ENCODE measurements around the gene RAB11FIP3. TPM values are rescaled to one million over a fixed set of nuclear protein-coding genes. Genes with fewer than 3 reads are reported as not detected.
"Not testable (repeated sequence)": the region's sequence is repeated elsewhere in the genome, so short reads cannot be mapped to it uniquely, and the experiment has no call there.

The RAB11FIP3 gene
- total RNA-seq, 1 donor from 2014 or later: 34.5 TPM

GRCh38 chr16:472199-472504 is 46.7 kb downstream of the RAB11FIP3 start:
- no peak for TF ChIP-seq CTCF (IDR thresholded peaks at IDR 0.05; ENCODE audit: insufficient read depth, low read length, poor library complexity, severe bottlenecking)
- H3K36me3 ChIP-seq (ENCODE audit: control insufficient read depth, insufficient read depth, low read length): no peaks in the 10 kb centered on the region
- H3K4me3 ChIP-seq (ENCODE audit: low read depth, low read length): no peak overlapping the region
- no peaks in the 10 kb centered on the region for H3K27me3 ChIP-seq (ENCODE audit: control insufficient read depth, insufficient read depth, low read length)
- DNase-seq (ENCODE audit: low read depth): no peak

DNA sequence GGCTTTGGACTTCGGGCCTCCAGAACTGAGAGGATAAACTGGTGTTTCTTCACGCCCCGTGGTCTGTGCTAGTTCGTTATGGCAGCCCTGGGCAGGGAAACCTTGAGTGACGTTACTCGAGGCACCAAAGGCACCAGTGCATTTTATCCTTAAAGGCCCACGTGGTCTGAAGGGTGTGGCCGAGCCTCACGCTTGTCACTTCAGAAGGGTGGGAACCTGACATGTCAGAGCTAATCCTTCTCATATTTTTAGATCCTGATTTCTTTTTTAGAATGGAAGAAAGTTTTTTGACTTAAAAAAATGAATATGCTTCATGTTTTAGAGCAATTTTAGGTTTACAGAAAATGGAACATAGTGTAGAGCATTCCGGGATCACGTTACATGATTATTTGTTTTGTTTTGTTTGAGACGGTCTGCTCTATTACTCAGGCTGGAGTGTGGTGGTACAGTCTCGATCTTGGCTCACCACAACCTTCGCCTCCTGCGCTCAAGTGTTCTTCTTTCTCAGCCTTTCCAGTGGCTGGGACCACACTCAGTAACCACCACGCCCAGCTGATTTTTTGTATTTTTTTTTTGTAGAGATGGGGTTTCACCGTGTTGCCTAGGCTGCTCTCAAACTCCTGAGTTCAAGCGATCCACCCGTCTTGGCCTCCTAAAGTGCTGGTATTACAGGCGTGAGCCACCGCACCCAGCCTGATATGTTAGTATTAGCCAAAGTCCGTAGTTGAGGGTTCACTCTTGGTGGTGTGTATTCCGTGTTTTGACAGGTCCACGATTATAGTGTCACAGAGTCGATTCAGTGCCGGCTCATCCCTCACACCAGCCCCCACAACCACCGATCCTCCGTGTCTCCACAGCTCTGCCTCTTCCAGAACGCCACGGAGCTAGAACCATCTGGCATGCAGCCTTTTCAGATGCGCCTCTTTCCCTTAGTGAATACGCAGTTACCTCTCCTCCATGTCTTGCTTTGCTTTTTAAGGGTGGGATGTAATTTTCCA is 47.9 kb downstream of the RAB11FIP3 start:
- Histone ChIP-seq H3K27me3 (ENCODE audit: control insufficient read depth, insufficient read depth, low read length) (no peaks in the 10 kb centered on the region), H3K4me3 (ENCODE audit: low read depth, low read length) (no peak overlapping the region), H3K36me3 (ENCODE audit: control insufficient read depth, insufficient read depth, low read length) (no peaks in the 10 kb centered on the region)
- DNase-seq (ENCODE audit: low read depth): no peak
- no peak for TF ChIP-seq CTCF (IDR thresholded peaks at IDR 0.05; ENCODE audit: insufficient read depth, low read length, poor library complexity, severe bottlenecking)

DNA sequence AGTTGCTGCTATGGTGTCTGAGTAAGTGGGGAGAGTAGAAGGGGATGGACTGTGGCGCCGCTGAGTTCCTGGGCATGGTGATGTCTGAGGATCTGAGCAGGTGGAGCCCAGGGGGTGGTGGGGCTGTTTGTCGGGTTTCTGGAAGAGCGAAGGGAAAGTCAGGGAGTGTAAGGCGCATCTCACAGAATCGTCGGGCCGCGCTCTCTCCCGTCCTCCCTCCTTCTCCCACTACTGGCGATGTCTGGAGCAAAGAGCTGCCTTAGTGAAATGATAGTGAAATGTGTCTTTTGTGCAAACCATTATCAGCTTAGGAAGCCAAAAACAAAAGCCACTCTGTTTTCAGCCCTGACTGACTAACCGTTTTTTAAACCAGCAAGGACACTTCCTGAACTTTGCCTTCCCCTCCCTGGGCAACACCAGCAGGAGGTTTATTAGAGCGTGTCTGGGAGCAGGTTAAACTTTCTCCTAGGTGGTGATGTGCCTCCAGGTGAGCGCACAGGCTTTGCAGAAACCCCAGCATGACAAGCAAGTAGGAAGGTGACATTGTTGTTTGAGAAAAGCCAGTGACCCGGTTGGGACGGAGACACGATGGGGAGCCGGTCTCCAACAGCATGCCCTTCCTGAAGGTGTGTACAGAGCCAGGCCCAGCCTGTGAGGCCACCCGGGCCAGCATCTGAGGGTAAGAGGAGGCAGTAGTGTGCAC is 49.1 kb downstream of the RAB11FIP3 start:
- no peak for TF ChIP-seq CTCF (IDR thresholded peaks at IDR 0.05; ENCODE audit: insufficient read depth, low read length, poor library complexity, severe bottlenecking)
- DNase-seq (ENCODE audit: low read depth): no peak
- no peaks in the 10 kb centered on the region for H3K27me3 ChIP-seq (ENCODE audit: control insufficient read depth, insufficient read depth, low read length)
- H3K36me3 ChIP-seq (ENCODE audit: control insufficient read depth, insufficient read depth, low read length): no peaks in the 10 kb centered on the region
- no peak overlapping the region for H3K4me3 ChIP-seq (ENCODE audit: low read depth, low read length)

DNA sequence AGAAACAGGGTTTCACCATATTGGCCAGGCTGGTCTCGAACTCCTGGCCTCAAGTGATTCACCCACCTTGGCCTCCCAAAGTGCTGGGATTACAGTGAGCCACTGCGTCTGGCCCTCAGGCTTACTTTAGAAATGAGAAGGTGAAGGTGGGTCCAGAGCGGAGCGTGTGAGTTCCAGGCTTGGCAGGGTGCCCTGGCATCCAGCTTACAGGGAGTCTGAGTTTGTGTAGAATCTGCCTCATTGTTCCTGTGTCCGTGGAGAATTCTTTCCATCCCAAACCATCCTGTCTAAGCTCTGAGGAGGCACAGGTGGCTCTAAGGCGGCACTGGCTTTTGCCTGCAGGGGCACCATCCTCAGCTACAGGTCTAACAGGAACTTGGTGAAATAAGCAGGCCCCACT is 50.6 kb downstream of the RAB11FIP3 start:
- TF ChIP-seq CTCF (IDR thresholded peaks at IDR 0.05; ENCODE audit: insufficient read depth, low read length, poor library complexity, severe bottlenecking): no peak
- no peaks in the 10 kb centered on the region for H3K27me3 ChIP-seq (ENCODE audit: control insufficient read depth, insufficient read depth, low read length)
- no peak for DNase-seq (ENCODE audit: low read depth)
- H3K4me3 ChIP-seq (ENCODE audit: low read depth, low read length): no peak overlapping the region
- H3K36me3 ChIP-seq (ENCODE audit: control insufficient read depth, insufficient read depth, low read length): no peaks in the 10 kb centered on the region

GRCh38 chr16:477301-478157 is 52.1 kb downstream of the RAB11FIP3 start:
- no peak overlapping the region for H3K4me3 ChIP-seq (ENCODE audit: low read depth, low read length)
- TF ChIP-seq CTCF (IDR thresholded peaks at IDR 0.05; ENCODE audit: insufficient read depth, low read length, poor library complexity, severe bottlenecking): no peak
- H3K36me3 ChIP-seq (ENCODE audit: control insufficient read depth, insufficient read depth, low read length): no peaks in the 10 kb centered on the region
- DNase-seq (ENCODE audit: low read depth): peak; percentile 56
- no peaks in the 10 kb centered on the region for H3K27me3 ChIP-seq (ENCODE audit: control insufficient read depth, insufficient read depth, low read length)

DNA sequence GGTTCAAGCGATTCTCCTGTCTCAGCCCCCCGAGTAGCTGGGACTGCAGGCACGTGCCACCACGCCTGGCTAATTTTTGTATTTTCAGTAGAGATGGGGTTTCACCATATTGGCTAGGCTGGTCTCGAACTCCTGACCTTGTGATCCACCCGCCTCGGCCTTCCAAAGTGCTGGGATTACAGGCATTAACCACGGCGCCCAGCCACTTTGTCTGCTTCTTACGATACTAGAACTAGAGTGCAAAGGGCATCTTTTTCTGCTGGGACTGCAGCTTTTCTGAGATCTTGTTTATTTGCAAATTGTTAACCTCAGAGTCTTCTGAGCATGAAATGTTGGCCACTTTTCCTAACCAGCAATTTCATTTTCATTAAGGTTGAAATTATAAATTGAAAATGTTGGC is 52.8 kb downstream of the RAB11FIP3 start:
- not testable (repeated sequence) for DNase-seq (ENCODE audit: low read depth); H3K4me3 ChIP-seq (ENCODE audit: low read depth, low read length); H3K27me3 ChIP-seq (ENCODE audit: control insufficient read depth, insufficient read depth, low read length); H3K36me3 ChIP-seq (ENCODE audit: control insufficient read depth, insufficient read depth, low read length)
